Caki2 (cell line): ENCODE data around the gene NRXN3. TPM values are rescaled to one million over a fixed set of nuclear protein-coding genes. Genes with fewer than 3 reads are reported as not detected.

Experiments used
- DNase-seq: peaks from one replicate; pipeline ENCODE4 v3.0.0-alpha.2; 2015; ENCODE audit warnings: low read depth
- in situ Hi-C: cut with HindIII; loops from 2 replicates; pipeline ENCODE4 v1.10.0; 2016; ENCODE audit warnings: low sequenced_read_pairs, low pct_unique_long_range_greater_than_20kb, mixed read lengths
- total RNA-seq: library from RNA; depleted of rRNA; stranded (reverse); fragments of >200 nt; shearing (Covaris generic); gene quantifications from 2 replicates; pipeline ENCODE4 v1.2.3, GENCODE V29; 2014; ENCODE audit warnings: low replicate concordance

Gene NRXN3
- total RNA-seq, 1 experiment from 2014 or later: not detected

GRCh38 chr14:79306546-79306945 lies 1136.4 kb downstream of the NRXN3 start:
- DNase-seq: no peak
- in situ Hi-C loops: no loop called here

DNA sequence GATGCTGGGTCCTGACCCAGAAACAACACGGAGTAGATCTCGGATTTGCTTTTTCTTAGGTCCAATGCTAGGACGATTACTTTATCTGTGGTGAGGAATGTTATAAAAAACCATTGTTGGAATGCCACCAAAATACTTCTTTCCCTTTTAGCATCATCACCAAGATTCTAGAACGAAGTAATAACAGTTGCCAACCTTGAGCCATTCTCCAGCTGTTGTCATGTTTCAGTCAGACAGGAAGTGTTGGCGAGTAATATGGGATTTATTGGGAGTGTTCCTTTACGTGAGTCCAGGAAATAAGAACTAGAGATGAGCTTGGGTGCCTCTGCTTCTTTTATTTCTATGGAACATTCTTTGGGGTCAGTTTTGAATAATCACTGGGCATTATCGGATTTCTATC lies 1148.2 kb downstream of the NRXN3 start:
- in situ Hi-C loops: no loop called here
- no peak for DNase-seq

GRCh38 chr14:79320561-79320960 lies 1150.4 kb downstream of the NRXN3 start:
- DNase-seq: no peak
- in situ Hi-C loops: no loop called here

DNA sequence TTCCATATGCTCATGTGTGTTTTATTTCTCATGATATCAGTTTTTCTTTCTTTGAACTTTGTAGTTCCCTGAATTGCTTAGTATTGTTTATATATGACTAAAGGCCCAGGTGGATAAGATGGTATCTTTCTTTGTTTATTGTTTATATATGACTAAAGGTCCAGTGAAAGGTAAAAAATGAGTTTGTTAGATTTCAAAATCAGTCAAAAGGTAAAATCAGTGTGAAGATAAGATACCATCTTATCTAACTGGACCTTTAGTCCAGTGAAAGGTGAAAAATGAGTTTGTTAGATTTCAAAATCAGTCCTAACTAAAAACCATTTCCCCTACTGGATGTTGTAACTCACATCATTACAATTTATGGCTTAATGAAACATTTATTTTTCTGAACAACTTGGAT lies 1150.9 kb downstream of the NRXN3 start:
- DNase-seq: no peak
- in situ Hi-C loops: no loop called here

- in situ Hi-C loops: no loop called here
- DNase-seq: no peak
Measured at GRCh38 chr14:79325071-79325470, 1154.9 kb downstream of the NRXN3 start.

GRCh38 chr14:79325557-79325956 lies 1155.4 kb downstream of the NRXN3 start:
- in situ Hi-C loops: no loop called here

DNA sequence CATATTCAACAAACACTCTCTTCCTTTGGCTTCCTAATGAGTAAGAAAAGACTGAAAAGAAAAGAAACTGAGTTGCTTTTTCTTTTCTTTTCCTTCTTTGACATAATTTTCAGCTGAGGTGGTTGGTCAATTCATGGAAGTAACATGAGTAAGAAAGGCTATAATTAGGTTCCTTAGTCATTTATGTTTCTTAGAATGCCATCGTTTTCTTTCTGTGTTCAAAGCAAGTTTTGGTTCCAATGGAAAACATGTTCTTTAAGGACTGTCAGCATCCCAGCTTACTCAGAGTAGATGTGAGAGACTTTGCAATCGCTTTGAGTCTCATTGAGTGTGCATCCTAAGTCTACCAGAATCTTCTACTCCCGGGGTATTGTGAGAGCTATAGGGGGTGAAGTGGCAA lies 1158.7 kb downstream of the NRXN3 start:
- in situ Hi-C loops: no loop called here

More at GRCh38 chr14:79325557-79325956, 1155.4 kb downstream of the NRXN3 start:
- no peak for DNase-seq

DNA sequence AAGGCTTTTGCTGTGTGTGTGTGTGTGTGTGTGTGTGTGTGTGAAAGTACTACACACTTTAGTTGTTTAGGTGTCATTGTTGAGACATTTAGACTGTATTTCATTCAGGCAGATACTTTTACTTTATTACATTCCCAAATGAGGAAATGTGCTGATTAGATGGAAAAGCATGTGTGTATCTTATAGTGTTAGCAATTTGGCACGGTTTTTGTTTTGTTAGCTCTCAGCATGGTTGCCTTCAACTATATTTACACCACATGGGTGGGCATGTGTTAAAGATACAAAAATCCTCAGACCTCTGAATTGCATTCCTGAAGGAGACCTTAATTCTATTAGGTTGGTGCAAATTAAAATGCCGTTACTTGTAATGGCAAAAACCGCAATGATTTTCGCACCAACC lies 1161.7 kb downstream of the NRXN3 start:
- no peak for DNase-seq
- in situ Hi-C loops: no loop called here

More for the DNA sequence above, 1158.7 kb downstream of the NRXN3 start:
- no peak for DNase-seq

DNA sequence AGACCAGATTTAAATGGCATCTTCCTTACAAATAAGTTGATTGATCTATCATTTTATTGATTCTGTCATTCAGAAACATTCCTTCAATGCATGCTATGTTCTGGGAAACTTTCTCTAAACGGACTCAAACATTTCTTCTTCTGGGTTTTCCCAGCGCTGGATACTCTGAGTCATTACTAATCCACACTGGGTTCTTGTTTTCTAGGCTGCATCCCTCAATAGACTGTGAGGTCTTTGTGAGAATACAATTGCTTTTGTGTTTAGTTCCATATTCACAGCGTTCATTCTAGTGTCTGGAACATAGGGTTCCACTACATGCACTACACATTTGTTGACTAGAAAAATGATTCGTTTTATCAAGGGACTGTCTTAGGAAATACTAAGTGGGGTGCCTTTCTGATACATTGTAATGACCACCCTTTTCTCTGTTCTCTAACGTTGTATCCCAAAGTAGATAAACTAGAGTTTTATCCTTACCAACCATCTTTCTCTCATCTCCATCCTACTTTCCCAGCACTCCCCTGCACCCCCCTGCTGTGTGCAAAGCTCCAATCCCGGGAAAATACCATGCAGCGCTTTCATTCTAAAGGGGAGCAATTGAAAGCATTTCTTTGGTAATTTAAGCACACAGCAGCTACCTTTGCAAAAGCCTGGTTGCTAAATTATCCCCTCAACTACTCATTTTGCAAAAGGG lies 1162.5 kb downstream of the NRXN3 start:
- in situ Hi-C loops: no loop called here
- no peak for DNase-seq

GRCh38 chr14:79333198-79333546 lies 1163.0 kb downstream of the NRXN3 start:
- in situ Hi-C loops: no loop called here
- DNase-seq: no peak

DNA sequence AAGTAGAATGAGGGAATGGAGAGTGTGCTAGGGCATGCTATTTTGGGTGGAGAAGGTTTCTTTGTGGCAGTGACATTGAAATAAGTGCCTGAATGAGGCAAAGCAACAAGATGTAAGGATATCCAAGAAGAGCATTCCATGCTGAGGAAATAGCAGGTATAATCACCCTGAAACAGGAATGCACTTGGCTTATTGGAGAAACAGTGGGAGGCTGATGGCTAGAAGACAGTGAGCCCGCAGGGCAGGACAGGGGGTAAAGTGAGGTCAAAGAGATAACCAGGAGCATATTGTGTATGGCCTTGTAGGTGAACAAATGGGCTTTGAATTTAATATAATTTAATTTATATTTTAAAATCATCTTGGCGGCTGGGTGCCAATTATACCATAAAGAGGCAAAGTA lies 1164.1 kb downstream of the NRXN3 start:
- DNase-seq: no peak
- in situ Hi-C loops: no loop called here

DNA sequence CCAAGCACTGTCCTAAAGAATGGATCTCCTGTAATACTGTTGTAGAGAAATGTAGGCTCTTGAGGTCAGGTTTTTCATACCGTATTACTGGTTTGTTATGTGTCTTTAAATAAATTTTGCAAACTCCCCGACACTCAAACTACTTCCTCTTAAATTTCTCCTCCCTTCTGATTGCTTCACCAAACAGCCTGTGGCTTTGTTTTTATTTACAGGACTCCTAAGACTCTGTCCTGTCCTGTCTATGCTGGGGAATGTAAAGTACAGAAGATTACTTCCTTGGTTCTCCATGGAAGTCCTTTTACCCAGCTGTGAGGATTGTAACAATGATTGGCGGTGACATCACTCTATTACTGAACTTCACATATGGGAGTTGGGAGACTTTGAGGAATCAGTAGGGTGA lies 1167.6 kb downstream of the NRXN3 start:
- DNase-seq: no peak
- in situ Hi-C loops: no loop called here

DNA sequence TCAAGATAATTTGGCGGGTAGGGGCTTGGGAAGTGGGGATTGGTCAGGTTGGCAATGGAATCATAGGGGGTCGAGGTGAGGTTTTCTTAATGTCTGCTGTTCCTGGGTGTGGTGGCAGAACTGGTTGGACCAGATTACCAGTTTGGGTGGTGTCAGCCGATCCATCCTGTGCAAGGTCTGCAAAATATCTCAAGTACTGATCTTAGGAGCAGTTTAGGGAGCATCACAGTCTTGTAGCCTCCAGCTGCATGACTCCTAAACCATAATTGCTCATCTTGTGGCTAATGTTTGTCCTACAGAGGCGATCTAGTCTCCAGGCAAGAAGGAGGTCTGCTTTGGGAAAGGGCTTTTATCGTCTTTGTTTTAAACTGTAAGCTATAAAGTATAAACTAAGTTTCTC lies 1172.8 kb downstream of the NRXN3 start:
- DNase-seq: no peak
- in situ Hi-C loops: no loop called here

GRCh38 chr14:79351011-79351410 lies 1180.8 kb downstream of the NRXN3 start:
- DNase-seq: no peak
- in situ Hi-C loops: no loop called here

GRCh38 chr14:79352076-79352630 lies 1182.0 kb downstream of the NRXN3 start:
- in situ Hi-C loops: no loop called here
- DNase-seq: no peak

DNA sequence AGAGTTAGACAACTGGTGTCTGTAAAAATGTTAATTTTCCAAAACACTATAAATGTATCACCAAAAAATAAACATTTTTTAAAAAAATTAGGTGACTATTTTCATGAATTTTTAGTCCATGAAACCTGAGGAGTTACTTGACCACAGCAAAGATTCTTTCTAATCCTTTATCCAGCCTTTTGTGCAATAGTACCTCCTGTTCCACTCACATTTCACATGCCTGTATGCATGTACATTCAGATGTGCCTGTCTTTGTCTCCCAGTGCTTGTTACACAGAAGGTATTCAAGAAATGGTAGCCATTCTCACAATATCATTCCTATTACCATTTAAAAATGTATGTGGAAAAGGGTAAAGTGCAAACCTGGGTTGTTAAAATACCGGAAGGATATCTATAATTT lies 1184.2 kb downstream of the NRXN3 start:
- DNase-seq: no peak
- in situ Hi-C loops: no loop called here

GRCh38 chr14:79356040-79356439 lies 1185.9 kb downstream of the NRXN3 start:
- in situ Hi-C loops: no loop called here
- DNase-seq: no peak

GRCh38 chr14:79357307-79357706 lies 1187.1 kb downstream of the NRXN3 start:
- no peak for DNase-seq
- in situ Hi-C loops: no loop called here

- no peak for DNase-seq
- in situ Hi-C loops: no loop called here
Measured at GRCh38 chr14:79363291-79363690, 1193.1 kb downstream of the NRXN3 start.
